Measurements from ENCODE around the gene PPP1R1A.

PPP1R1A gene

DNA sequence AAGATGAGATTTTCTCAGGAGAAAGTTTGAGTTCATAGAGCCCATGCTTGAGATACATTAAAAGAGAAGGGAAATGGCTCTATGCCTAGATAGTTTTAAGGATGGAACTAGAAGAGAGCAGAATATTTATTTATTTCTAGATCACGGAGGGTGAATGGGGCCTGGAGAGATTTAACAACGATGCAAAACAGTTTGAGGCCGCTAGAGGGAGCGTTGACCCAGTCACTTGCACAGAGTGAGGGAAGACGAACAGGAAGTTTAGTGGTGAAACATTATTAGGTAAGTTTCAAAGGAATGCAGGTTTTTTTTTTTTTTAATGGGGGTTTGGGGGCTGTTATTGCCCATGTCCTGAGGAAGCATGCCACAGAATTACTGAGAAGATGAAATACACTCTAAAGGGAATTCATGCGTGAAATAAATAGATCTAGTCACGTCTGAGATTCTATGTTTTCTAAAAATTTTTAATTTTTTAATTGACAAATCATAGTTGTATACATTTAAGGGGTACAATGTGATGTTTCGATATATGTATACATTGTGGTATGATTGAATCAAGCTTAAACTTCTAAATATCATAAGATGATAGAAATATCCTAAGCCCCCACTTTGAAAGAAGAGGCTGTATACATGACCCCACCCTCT, 14.8 kb upstream of the PPP1R1A start:
- peak; percentile 69 for DNase-seq

DNA sequence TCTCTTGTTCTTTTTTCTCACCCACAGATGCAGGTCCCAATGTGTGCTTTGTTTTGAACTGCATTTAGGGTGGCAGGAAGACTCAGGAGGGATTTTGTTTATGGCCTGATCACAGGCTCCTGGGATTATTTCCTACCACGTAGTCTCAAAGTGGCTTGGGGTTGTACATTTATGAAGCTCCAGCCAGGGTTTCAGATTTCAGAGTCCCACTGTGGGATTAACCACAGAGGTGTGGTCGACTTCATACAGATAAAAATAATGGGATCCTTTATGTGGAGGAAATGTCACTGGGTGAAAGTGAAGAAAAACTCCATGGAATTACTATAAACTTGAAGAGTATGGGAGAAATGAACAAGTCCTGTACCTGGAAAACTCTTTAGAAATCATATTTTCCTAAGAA, 14.2 kb upstream of the PPP1R1A start:
- DNase-seq, result no peak

DNA sequence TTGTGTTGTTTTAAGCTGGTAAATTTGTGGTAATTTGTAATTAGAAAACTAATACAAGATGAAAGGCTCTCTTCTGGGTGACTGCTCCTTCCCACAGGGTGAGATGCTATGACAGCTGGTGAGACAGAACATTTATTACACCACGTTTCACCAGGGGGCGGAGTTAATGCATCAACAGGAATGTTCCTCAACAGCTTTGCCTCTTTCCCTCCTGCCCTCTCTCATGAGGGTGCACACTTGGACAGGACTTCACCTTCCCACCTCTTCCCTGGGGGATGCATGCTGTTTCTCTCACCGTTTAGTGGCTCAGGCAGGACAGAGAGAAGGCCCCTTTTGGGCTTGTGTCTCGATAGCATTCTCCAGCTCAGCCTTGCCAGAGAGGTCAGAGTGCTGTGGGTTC, 13.4 kb upstream of the PPP1R1A start:
- no peak for DNase-seq

- no peak for DNase-seq
Observed at GRCh38 chr12:54598970-54599369, 10.5 kb upstream of the PPP1R1A start.

DNA sequence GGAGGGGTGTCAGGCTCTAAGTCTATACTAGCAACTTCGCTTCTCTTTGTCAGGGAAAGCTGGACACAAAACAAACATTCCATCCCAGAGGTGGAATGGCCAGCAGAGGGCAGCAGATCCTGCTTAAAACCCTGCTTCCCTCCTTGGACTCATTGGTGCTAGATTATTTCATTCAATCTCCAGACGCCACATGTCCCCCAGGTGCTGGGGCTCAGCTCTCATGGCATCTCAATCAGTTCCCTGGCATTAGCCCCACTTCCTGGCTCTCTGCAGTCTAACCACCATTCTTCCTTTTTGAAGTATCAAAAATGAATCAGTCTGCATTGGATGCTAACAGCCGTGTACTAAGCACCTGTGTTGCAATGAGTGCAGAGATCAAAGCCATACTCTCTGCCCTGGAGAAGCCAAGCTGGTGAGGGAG, 8.1 kb upstream of the PPP1R1A start:
- peak; percentile 82 for DNase-seq

GRCh38 chr12:54595471-54595870, 7.0 kb upstream of the PPP1R1A start:
- DNase-seq, result no peak

DNA sequence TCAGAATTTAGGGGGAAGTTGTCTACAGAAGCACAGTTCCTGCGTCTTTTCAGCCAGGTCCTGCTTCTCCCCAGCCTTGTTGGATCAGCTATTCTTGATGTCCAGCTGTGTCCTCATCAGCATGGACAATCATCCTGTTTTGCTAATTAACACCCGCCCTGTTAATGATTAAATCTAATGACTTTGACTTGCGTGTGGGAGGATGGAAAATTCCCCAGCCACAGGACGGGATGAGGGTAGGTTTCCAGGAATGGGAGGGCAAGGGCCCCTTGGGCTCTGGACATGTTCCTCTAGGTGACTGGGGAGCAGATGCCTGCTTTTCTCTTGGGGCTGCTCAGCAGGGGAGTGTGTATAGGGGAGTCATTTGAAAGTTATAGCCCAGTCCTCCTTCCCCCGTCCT, 5.3 kb upstream of the PPP1R1A start:
- DNase-seq, result no peak

GRCh38 chr12:54593135-54593534, 4.7 kb upstream of the PPP1R1A start:
- DNase-seq, result no peak

GRCh38 chr12:54592316-54592715, 3.9 kb upstream of the PPP1R1A start:
- DNase-seq, result no peak

GRCh38 chr12:54590978-54591591, 2.6 kb upstream of the PPP1R1A start:
- DNase-seq, result no peak

DNA sequence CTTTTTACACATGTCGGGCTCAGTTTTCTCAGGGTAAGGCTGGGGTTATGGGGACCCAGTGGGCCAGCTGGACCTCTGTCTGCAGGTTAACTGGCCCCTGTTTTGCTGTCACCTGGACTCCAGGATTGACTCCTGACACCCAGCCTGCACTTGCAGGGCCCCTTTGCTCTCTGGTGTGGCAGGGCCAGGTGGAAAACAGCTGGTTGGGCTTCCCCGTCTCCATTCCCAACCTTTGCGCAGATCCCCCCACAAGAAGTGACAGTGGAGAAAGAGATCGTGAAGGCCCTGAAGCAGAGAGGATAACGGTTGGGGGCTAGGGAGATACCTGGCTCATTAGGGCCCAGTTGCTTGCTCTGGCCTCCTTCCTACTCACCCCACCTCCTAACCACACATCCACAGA, 1.5 kb upstream of the PPP1R1A start:
- DNase-seq, result no peak

- no peak for DNase-seq
Observed at GRCh38 chr12:54588890-54589267, 420 bp upstream of the PPP1R1A start.

- peak; percentile 73 for DNase-seq
Observed at GRCh38 chr12:54587315-54587873, 1.1 kb downstream of the PPP1R1A start.

DNA sequence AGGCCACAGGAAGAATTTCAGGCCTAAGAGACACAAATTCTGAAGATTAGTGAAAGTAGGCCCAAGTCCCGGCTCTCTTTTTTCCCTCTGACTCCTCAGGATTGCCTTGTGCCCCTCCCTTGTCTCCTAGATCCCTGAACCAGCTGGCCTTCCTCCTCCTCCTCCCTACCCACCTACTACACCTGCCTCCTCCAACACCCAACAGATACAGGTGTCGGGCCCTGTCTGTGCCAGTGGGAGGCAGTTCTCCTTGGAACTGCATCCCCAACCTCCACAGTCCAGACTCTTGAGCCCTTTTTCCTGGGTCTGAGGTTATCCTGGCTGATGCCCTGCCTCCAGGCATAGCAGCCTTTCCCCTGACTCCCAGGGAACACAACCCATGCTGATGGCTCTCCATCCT, 1.8 kb downstream of the PPP1R1A start:
- no peak for DNase-seq

DNA sequence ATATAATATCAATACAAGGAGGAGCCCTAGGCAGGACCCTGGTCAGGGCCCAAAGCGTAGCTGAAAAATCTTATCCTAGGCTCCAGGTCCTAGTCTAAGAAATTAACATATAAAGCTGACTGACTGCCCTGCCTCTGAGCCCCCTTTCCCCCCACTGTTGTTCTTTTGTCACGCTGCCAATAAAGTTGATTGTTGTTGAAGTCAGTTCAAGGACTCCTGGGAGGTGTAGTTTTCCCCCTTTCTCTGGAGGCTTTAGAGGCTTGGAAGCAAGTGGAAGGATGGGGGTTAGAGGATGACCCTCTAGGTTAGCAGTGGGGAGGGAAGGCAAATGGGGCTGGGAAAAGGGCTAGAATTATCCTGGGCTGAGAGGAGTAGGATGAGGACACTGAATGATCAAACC, 3.2 kb downstream of the PPP1R1A start:
- no peak for DNase-seq

GRCh38 chr12:54584128-54584527, 4.3 kb downstream of the PPP1R1A start:
- no peak for DNase-seq

- DNase-seq, result no peak
Observed at GRCh38 chr12:54583726-54584125, 4.7 kb downstream of the PPP1R1A start.

GRCh38 chr12:54581412-54581811, 7.0 kb downstream of the PPP1R1A start:
- DNase-seq, result no peak

GRCh38 chr12:54579696-54580333, 8.6 kb downstream of the PPP1R1A start:
- DNase-seq, result peak; percentile 90

GRCh38 chr12:54579258-54579657, 9.2 kb downstream of the PPP1R1A start:
- DNase-seq, result no peak

- DNase-seq, result no peak
Observed at GRCh38 chr12:54578778-54579177, 9.7 kb downstream of the PPP1R1A start.

DNA sequence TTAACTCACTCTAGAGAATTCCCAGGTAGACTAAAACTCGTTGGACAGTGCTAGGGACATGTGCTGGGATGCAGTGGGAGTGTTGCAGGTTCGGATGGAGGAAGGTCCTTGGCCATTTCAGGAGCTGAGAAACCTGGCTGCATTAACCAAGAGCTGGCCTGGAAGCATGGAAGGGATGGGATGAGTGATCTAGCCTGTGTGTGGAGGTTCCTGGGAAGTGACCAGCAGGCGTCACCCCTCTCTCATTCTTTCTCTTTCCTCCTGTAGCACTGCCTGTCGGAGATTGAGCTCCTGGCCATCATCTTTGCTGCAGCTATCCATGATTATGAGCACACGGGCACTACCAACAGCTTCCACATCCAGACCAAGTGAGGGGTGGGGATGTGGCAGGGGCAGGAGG, 15.6 kb downstream of the PPP1R1A start:
- no peak for DNase-seq

DNA sequence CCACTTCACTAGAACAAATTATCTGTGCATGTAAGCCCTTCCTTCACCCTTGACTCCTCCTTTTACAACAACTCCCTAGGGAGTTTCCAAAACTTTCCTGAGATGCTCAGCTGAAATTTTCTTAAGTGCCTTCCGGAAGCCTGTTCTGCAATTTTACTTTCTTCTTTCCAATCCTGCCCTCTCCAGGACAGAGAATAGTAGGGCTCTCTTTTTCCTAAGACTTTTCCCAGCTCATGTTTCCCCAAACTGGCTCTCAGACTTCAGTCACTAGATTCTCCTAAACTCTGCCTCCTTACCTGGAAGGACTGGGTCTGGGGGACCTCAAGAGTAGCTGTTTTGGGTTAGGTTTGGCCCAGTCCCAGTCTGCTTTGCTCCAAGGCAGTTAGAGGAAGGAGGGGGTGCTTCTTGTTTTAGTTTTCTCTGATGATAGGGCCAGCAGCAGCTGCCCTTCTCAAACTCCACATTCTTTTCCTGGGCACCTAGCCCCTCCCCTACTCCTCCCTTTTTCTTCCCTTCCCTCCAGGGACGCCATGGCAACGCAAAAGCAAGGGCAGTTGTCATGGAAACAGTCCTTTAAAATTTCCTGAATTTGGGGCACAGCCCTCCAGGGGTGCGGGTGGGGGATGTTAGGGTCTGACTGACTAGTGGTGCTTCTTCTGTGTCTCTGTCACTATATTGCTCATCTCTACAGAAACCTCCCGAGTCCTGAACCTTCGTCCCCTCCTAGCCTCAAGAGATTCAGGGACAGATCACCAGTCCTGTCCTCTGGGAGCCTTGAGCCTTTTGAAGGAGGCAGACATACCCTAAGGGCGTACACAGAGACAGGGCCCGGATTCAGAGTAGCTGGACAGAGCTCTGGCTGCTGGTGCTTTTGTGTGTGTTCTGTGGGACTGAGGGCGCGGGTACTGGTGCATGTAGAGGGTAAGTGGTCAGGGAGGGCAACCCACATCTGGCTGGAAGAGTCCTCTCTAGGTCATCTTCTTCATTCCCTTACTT, 17.0 kb downstream of the PPP1R1A start:
- no peak for DNase-seq
